ENCODE data around the gene APOL5.
"Not testable (repeated sequence)": the region's sequence is repeated elsewhere in the genome, so short reads cannot be mapped to it uniquely, and the experiment has no call there.

Gene APOL5, protein sequence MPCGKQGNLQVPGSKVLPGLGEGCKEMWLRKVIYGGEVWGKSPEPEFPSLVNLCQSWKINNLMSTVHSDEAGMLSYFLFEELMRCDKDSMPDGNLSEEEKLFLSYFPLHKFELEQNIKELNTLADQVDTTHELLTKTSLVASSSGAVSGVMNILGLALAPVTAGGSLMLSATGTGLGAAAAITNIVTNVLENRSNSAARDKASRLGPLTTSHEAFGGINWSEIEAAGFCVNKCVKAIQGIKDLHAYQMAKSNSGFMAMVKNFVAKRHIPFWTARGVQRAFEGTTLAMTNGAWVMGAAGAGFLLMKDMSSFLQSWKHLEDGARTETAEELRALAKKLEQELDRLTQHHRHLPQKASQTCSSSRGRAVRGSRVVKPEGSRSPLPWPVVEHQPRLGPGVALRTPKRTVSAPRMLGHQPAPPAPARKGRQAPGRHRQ

DNA sequence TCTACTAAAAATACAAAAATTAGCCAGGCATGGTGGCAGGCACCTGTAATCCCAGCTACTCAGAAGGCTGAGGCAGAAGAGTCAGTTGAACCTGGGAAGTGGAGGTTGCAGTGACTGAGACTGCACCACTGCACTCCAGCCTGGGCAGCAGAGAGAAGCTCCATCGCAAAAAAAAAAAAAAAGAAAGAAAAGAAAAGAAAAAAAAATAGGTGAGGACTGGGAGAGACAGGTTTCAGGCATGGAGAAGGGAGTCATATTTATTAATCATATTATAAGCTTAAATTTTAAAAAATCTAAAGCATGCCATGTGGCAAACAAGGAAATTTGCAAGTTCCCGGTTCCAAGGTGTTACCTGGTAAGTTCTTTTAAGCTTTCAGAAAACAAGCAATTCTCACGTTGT is at the start of gene APOL5:
Gene APOL5, plus strand, starts transcription at position 301 of the 400 bp plus-strand sequence. Its CDS starts 0 bp downstream, at position 301.
- FAIRE-seq, result no peak

DNA sequence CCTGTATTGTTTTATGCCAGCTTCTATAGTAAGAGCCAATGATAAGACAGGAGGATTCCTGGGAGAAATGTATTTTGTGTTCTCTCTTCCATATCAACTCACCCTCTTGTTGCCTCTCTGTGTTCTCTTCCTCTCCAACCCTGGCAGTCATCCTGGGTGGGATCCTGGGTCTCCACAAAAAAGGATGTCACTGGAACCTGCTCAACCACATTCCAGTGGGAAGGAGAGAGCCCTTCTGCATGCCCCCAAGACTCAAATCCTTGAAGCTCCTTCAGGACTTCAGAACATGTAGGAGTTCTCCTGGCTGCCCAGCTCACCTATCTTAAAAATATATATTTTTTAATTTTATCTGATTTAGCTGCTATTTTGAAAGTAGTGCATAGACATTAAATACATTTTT is 43.3 kb upstream of the APOL5 start:
- no peak for FAIRE-seq

DNA sequence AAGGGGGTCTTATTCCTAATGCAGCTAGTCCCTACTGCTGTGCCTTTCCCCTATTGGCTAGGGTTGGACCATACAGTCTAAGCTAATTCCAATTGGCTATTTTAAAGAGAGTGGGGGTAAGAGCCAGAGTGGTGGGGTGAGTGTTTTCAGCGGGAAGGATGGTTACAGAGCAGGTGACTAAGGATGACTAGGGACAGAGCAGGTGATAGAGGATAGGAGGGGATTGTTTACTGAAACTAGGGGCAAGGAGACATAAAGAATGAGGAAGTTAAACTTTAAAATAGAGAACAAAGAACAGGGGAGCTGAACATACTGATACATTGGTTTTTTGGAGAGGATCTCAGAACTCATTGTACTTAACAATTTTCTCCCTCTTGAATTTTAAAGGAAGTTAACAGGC is 41.6 kb upstream of the APOL5 start:
- not testable (repeated sequence) for FAIRE-seq

DNA sequence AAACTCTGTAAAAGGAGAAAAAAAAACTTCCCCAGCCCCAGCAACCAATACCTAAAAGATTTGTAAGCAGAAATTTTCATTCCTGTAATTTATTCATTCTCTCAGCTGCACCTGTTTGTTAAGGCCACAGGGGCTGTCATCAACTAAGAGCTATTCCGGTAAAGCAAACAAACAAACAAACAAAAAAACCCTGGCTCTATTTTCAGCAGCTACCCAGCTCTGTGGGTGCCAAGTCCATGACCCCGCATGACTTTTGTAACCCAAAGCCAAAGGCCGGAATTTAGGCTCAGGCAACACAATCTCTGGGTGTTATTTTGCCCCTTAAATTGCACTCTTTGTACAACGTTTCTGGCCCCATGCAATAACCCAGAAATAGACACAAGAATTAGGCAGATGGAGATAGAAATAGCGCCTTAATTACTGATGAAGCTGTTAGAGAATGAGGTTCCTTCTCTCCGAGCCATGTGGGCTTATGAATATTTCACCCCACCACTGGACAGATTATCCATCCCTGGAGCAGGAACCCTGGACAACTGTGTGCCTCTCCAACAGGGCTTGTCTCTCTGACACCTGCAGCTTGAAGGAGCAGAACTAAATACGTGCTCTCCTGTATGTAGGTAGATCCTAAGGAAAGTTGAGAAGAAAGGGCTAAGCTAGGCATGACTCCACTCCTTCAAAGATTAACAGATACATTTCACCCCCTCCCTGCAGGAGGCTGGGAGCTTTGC is 40.0 kb upstream of the APOL5 start:
- no peak for FAIRE-seq

DNA sequence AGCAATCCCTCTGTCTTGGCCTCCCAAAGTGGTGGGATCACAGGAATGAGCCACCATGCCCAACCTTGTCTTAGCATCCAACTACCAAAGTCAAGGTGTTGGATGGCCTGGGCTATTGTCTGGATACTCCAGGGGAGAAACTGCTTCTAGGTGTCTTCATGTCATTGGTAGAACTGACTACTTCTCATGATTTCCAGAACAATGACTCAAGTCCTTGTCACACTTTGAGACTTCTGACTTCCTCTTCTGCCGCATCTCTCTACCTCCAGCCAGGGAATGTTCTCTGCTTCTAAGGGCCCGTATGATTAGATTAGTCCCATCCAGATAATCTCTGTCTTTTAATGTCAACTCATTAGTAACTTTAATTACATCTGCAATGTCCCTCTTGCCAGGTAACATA is 38.8 kb upstream of the APOL5 start:
- FAIRE-seq, result no peak

DNA sequence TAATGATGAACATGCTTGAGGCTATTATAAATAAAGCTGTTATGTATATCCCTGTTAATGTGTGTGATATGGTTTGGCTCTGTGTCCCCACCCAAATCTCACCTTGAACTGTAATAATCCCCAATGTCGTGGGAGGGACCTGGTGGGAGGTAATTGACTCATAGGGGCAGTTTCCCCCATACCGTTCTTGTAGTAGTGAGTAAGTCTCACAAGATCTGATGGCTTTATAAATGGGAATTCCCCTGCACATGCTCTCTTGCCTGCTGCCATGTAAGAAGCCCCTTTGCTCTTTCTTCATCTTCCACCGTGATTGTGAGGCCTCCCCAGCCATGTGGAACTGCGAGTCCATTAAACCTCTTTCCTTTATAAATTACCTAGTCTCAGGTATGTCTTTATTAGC is 38.2 kb upstream of the APOL5 start:
- FAIRE-seq, result not testable (repeated sequence)

DNA sequence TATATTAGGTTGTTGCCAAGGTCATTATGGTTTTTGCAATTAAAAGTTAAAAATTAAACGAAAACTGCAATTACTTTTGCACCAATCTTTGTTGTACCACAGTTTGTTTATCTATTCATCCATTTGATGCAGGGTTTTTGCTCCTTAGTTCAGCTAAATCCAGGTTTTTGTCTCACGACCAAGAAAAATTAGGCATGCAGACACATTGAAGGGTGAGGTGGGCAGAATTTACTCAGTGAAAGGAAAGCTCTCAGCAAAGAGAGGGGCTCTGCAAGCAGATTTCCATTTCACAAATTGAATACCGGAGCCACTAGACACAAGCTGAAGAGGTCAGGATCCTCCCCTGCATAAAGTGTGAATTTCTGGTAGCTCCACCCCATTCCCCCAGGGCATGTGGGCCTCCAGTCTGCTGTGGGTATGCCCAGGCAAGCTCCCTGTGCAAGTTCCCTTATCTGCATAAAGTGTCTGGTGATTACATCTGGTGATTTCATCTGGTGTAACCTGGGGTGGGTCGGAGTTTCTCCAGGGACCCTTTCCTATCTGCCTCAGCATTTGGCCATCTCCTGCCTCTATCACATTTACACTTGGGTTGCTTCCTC is 36.1 kb upstream of the APOL5 start:
- no peak for FAIRE-seq

DNA sequence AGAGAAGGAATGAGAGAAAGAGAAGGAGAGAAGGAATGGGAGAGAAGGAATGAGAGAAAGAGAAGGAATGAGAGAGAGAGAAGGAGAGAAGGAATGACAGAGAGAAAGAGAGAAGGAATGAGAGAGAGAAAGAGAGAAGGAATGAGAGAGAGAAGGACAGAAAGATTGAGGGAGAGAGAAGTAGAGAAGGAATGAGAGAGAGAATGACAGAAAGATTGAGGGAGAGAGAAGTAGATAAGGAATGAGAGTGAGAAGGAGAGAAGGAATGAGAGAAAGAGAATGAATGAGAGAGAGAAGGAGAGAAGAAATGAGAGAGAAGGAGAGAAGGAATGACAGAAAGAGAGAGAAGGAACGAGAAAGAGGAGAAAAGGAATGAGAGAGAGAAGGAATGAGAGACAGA is 34.1 kb upstream of the APOL5 start:
- no peak for FAIRE-seq

DNA sequence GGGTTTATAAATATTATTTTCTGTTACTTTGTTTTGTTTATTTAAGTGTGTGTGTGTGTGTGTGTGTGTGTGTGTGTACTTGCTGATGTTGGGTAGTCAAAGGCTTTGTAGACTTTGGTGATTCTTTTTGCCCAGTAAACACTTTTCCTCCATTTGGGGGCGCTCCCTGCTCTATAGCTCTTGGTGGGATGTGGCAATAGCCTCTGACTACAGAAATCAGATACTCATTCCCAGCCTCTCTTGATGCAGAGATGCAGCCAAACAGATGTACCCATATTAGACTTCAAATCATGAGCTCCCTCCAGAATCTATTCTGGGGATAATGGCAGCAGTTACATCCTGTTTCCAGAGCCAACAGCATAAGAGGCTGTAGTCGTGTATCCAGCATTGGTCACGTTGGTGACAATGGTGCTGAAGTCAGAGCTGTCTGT is 33.4 kb upstream of the APOL5 start:
- FAIRE-seq, result no peak

DNA sequence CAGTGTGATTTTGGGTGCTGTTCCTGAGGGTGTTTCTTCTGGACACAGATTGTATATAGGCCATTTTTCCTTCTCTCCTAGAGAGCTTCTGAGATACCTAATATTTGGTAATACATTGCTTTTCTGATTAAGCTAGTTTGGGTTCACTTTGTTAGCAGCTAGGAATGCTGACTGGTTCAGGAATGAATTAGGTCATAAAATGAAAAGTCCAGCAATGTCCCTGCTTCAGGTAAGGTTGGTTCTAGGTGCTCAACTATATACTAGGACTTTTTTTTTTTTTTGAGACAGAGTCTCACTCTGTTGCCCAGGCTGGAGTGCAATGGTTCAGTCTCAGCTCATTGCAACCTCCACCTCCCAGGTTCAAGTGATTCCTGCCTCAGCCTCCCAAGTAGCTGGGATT is 32.9 kb upstream of the APOL5 start:
- FAIRE-seq, result no peak

DNA sequence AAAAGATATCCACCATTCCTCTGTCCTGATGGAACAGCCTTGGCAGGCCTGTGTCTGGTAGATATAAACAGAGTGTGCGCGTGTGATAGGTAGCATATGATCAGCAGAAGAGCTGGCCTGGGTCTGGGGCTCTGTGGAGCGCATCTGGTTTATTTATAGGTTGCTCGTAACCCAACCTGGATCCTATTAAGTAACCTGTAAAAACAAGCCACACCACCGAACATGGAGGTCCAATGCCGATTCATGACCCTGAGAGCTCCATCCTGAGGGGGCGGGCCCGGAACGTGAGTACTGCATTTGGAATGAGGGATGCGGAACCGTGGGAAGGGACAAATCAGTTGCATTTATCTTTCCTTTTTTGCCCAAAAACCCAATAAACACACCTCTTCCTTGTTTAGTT is 31.9 kb upstream of the APOL5 start:
- no peak for FAIRE-seq

DNA sequence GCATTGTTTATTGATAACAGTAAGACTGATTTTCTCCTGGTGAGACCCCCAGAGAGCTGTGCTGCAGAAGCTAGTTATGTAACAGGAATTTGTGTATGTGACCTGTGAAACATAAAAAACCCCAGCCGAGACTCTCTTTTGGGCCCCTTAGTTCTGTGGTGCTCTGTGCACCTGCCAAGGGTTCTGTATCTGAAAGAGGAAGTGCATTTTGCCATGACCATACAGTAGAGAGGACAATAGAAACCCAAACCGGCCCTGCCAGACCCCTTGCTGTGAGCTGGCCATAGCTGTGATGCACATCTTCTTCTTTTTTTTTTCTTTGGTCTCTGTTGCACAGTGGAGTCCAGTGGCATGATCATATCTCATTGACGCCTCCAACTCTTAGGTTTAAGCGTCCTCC is 31.4 kb upstream of the APOL5 start:
- FAIRE-seq, result no peak

DNA sequence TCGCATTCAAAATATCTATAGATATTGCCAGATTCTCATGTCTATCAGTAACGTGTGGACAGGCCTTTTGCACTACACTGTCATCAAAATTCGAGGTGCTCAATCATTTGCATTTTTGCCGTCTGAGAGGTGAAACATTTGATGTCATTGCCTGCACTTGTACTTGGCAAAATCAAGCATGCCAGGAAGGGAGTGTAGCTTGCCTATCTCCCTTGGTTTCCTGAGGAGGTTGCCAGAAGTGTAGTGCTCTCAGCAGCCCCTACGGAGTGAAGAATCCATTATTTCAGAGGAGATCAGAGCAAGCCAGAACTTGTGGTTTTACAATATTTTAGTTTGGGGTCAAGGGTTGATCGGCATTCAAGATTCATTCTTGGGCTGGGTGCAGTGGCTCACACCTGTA is 30.2 kb upstream of the APOL5 start:
- no peak for FAIRE-seq

DNA sequence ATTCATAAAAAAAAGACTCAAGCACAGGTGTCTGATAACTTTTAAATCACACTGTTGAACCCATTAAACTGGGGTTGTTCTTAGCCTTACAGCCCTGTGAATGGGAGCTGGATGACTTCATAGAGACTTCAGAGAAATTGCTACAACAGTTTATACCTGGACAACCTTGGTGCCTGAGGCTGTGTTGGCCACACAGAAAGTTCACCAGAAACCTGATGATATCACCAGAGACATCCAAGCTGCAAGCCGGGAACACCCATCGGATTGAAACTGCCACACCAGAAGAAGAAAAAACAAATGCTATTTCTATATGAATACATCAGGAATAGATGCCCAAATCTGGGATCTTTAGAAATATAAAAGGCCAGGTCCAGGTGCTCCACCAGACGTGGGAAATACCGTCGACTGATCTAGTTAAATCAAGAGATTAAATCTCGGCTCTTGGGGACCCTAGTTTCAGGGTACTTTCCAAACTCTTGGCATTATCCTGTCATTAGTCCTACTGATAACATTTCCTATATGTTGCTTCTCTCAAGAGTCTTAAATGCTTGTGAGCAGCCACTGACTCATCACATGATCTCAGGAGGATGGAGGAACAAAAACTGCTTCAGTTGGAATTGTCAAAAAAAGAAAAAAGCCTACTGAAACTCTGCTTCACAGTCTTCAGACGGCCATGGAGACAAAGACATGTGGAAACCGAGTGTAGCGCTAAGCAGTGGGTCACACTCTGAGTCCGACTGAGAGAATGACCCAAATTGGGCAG is 28.6 kb upstream of the APOL5 start:
- FAIRE-seq, result no peak

DNA sequence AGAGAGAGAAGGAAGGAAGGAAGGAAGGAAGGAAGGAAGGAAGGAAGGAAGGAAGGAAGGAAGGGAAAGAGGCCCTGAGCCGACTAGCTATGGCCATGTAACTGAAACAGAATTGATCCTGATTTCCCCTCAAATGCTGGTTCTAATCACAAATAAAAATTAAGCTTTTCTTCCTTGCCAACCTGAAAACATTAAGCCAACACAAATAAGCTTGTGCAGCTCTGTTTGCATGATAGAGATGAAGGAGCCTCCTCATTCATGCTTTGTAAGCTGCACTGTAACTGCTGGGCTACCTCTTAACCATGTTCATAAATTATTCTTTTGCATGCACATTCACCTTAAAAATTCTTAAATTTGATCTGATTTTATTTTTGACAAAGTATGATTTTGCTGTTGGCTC is 27.7 kb upstream of the APOL5 start:
- FAIRE-seq, result no peak

DNA sequence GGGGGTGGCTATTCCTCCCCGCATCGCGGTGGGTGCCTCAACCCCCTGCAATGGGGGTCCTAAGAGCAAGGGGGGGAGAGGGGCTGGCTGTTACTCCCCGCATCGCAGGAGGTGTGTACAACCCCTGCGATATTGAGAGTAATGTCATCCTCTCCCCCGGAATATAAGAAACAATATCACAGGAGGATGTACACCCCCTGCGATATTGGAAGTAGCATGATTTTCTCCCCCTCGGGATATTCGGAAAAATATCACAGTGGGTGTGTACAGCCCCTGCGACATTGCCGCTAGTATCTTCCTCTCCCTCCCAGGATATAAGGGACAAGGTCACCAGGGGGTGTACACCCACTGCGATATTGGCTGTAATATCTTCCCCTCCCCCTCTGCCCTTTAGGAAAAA is 22.5 kb upstream of the APOL5 start:
- no peak for FAIRE-seq

DNA sequence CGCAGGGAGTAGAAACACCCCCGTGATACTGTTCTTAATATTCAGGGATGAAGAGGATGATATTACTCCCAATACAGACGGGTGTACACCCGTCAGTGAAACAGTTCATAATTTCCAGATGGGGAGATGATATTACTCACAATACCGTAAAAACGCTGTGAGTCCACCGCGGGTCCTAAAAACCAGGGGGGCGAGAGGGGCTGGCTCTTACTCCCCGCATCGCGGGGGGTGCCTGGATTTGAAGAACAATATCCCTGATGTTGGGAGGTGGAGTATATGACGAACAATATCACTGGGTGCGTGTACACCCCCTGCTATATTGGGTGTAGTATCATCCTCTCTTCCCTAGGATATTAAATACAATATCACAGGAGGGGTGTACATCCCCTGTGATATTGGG is 20.5 kb upstream of the APOL5 start:
- FAIRE-seq, result no peak

DNA sequence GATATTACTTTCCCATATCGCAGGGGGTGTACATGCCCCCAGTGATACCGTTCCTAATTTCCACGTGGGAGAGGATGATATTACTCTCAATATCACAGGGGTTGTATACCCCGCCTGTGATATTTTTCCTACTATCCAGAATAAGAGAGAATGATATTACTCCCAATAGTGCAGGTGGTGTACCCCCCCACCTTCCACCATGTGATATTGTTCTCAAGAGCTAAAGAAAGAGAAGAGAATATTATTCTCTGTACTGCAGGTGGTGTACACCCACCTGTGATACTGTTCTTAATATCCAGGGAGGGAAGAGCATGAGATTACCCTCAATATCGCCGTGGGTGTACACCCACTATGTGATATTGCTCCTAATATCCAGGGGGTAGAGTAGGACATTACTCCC is 17.8 kb upstream of the APOL5 start:
- not testable (repeated sequence) for FAIRE-seq

DNA sequence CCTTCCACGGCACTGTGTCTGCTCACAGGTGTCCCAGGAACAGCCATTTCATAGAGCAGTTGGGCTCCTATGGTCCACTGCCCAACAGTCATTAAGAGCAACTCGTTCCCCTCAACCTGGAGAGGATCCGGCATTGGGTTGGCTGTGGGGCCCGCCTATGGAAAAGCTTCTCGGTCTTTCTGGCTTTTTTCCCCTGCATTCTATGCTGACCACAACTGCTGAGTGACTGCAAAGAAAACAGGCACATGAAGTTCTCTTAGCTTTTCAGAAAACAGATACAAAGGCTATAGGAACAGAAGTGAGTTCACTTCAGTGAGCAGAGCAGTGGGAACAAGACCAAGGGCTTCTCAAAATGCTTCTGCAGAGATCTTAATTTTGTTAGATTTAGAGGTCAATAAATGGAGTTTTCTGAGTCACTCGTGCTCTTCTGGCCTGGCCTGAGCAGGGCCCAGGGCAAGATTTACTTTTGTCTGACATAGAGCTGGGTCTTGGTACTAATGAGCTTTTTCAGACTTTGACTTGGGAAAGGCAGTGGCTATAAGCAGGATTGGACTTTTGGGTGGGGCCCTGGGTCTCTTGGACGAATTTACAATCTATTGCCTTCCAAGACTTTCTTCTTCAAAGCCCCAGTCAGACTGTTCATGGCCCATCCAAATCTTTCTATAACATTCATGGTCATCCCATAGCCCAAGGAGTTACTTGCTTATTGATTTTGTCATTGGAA is 13.6 kb upstream of the APOL5 start:
- FAIRE-seq, result no peak

DNA sequence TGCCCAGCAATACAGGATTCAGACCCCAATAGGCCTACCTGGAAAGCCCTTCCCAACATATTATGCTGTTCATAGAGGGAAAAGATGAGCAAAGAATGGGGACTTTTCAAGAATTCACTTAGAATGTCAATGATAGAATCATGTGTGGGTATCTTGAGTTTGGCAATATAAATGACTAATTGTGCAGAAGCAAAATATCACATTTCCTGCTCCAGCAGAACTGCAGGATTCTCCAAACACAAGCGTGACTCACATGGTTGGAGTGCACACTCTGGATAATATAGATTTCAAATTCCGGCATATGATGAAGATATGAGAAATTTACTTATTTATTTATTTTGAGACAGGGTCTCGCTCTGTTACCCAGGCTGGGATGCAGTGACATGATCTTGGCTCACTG is 12.5 kb upstream of the APOL5 start:
- no peak for FAIRE-seq

DNA sequence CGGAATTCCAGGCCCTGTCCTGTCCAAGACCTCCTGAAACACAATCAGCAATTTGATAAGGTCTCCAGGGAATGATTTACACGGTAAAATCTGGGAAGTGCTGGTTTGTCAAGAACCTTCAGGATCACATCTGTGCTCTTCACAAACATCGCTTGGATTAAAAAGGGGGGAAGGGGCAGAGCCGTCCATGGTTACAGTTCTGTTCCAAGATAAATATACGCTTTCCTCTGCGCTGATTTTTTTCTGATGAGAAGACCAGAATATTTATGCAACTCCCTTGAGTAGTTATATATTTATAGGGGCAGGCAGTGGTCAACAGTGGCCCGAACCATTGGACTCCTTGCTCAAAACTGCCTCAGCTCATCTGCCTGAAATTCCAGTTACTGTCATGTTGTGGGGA is 9.2 kb upstream of the APOL5 start:
- FAIRE-seq, result no peak

DNA sequence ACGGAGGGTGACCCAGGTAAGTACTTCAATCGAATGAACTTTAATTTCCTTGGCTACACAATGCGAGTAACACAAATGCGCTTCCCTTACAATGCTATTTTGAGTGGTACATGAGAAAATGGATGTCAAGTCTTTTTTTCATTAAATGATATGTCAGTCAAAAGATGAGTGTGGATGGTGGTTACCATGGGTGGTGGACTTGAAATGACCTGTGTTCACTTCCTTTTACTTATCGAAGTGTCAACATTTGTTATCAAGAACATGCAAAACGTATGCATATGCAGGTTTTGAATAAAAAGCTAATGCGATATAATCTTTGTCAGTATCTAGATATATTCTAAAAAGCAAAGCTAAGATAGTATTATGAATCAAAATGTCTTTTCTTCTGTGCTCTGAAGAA is 8.8 kb upstream of the APOL5 start:
- no peak for FAIRE-seq

DNA sequence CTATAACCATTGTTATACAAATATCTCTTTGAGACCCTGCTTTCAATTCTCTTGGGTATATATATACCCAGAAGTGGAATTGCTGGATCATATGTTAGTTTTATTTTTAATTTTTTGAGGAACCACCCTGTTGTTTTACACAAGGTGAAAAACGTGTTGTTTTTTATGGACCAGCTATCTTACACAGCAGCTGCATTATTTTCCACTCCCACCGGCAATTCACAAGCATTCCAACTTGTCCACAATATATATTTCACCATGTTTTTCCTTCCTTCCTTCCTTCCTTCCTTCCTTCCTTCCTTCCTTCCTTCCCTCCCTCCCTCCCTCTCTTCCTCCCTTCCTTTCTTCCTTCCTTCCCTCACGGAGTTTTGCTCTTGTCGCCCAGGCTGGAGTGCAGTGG is 6.3 kb upstream of the APOL5 start:
- FAIRE-seq, result no peak
